Upper lobe of right lung (tissue), 1 donor: ENCODE results near the gene RAP2B. TPM values are rescaled to one million over a fixed set of nuclear protein-coding genes. Genes with fewer than 3 reads are reported as not detected.
"Not testable (repeated sequence)": the region's sequence is repeated elsewhere in the genome, so short reads cannot be mapped to it uniquely, and the experiment has no call there.

Source experiments
- ATAC-seq: fragments of 200-7000 bp; cut with Tn5 transposase; one replicate; pipeline ENCODE4 v1.9.1; 2020; ENCODE audit warnings: mild to moderate bottlenecking, moderate library complexity
- DNase-seq: peaks from one replicate; pipeline ENCODE4 v3.0.0-alpha.2; 2020
- H3K27ac ChIP-seq: fragments of 200-600 bp; one replicate; pipeline ENCODE4 v1.8.0; 2022
- H3K27me3 ChIP-seq: fragments of 200-600 bp; one replicate; pipeline ENCODE4 v1.8.0; 2022; ENCODE audit warnings: mild to moderate bottlenecking
- H3K36me3 ChIP-seq: fragments of 200-600 bp; one replicate; pipeline ENCODE4 v1.8.0; 2022
- H3K4me1 ChIP-seq: fragments of 200-600 bp; one replicate; pipeline ENCODE4 v1.8.0; 2022
- H3K4me3 ChIP-seq: fragments of 200-600 bp; one replicate; pipeline ENCODE4 v1.8.0; 2022; ENCODE audit warnings: mild to moderate bottlenecking
- H3K9me3 ChIP-seq: fragments of 200-600 bp; one replicate; pipeline ENCODE4 v1.8.0; 2022
- intact Hi-C: fragments of 100-400 bp; cut with DNase I; formaldehyde crosslinking; loops from one replicate; pipeline ENCODE4 v1.11.0; 2022
- total RNA-seq: library from RNA; stranded (reverse); fragmentation: NEBNext Ultra II Directional; extraction: Animal tissue kit (Norgen Biotek cat#: 25700); gene quantifications from one replicate; pipeline ENCODE4 v1.2.1, GENCODE V29; 2021
- TF ChIP-seq, protein P1 (sequence below): fragments of 200-600 bp; IDR thresholded peaks from one replicate; pipeline ENCODE4 v1.8.0; 2022; ENCODE audit warnings: antibody characterized with exemption
- donor health status: DM: no; HTN: yes; CAD: no; lungs with severe emphysema.

Gene RAP2B
- total RNA-seq, 1 donor from 2014 or later = 17.9 TPM

DNA sequence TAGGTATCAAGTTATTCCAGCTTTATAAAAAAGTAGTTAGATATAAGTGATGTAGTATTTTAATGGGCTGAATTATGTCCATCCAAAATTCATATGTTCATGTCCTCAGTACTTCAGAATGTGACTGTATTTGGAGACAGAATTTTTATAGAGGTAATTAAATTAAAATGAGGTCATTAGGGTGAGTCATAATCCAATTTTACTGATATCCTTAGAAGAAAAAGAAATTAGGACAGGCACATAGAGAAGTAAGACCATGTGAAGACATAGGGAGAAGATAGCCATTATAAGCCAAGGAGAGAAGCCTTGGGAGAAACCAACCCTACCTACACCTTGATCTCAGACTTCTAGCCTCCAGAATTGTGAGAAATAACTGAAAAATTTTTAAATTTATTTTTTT lies 30.3 kb downstream of the RAP2B start:
- H3K27me3 ChIP-seq = no peaks in the 10 kb centered on the region
- TF ChIP-seq, protein P1, sequence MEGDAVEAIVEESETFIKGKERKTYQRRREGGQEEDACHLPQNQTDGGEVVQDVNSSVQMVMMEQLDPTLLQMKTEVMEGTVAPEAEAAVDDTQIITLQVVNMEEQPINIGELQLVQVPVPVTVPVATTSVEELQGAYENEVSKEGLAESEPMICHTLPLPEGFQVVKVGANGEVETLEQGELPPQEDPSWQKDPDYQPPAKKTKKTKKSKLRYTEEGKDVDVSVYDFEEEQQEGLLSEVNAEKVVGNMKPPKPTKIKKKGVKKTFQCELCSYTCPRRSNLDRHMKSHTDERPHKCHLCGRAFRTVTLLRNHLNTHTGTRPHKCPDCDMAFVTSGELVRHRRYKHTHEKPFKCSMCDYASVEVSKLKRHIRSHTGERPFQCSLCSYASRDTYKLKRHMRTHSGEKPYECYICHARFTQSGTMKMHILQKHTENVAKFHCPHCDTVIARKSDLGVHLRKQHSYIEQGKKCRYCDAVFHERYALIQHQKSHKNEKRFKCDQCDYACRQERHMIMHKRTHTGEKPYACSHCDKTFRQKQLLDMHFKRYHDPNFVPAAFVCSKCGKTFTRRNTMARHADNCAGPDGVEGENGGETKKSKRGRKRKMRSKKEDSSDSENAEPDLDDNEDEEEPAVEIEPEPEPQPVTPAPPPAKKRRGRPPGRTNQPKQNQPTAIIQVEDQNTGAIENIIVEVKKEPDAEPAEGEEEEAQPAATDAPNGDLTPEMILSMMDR = no peak
- H3K4me1 ChIP-seq = no peaks in the 10 kb centered on the region
- no peak for DNase-seq
- no peak overlapping the region for H3K27ac ChIP-seq
- ATAC-seq = no peak
- H3K36me3 ChIP-seq = no peaks in the 10 kb centered on the region
- no peak overlapping the region for H3K4me3 ChIP-seq
- H3K9me3 ChIP-seq = no peaks in the 10 kb centered on the region
- intact Hi-C loops = no loop called here

GRCh38 chr3:153193786-153194476 lies 31.9 kb downstream of the RAP2B start:
- H3K36me3 ChIP-seq, H3K27me3 ChIP-seq, H3K27ac ChIP-seq, H3K4me1 ChIP-seq, intact Hi-C loops, H3K4me3 ChIP-seq, H3K9me3 ChIP-seq, ATAC-seq, DNase-seq: not testable (repeated sequence)

DNA sequence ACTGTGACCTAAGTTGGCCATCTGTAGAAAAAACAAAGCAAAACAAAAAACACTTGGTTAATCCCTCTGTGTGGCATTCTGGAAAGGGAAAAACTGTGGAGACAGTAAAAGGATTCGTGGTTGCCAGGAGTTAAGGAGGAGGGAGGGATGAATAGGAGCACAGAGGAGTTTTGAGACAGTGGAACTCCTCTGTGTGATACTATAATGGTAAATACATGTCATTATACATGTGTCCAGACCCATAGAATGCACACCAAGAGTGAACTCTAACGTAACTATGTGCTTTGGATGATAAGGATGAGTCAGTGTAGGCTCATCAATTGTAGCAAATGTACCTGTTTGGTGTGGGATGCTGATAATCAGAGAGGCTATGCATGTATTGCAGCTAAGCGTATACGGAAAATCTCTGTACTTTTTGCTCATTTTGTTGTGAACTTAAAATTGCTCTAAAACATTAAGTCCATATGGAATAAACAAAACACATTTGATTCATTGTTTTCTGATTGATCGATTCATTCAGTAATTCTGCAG lies 33.4 kb downstream of the RAP2B start:
- no peaks in the 10 kb centered on the region for H3K27me3 ChIP-seq
- DNase-seq (no peak), ATAC-seq (no peak)
- H3K36me3 ChIP-seq = no peaks in the 10 kb centered on the region
- TF ChIP-seq, protein P1 = no peak
- no peaks in the 10 kb centered on the region for H3K9me3 ChIP-seq
- no peaks in the 10 kb centered on the region for H3K4me1 ChIP-seq
- no peak overlapping the region for H3K4me3 ChIP-seq
- intact Hi-C loops = no loop called here
- no peak overlapping the region for H3K27ac ChIP-seq

GRCh38 chr3:153209596-153209995 lies 47.6 kb downstream of the RAP2B start:
- no peaks in the 10 kb centered on the region for H3K36me3 ChIP-seq
- no peak overlapping the region for H3K27ac ChIP-seq
- peak; percentile 82 for ATAC-seq
- DNase-seq = peak; percentile 68
- intact Hi-C loops = no loop called here
- H3K9me3 ChIP-seq = no peaks in the 10 kb centered on the region
- TF ChIP-seq, protein P1 = no peak
- no peak overlapping the region for H3K4me3 ChIP-seq
- no peaks in the 10 kb centered on the region for H3K27me3 ChIP-seq
- H3K4me1 ChIP-seq = peaks cover 12% of the 10 kb centered on the region

DNA sequence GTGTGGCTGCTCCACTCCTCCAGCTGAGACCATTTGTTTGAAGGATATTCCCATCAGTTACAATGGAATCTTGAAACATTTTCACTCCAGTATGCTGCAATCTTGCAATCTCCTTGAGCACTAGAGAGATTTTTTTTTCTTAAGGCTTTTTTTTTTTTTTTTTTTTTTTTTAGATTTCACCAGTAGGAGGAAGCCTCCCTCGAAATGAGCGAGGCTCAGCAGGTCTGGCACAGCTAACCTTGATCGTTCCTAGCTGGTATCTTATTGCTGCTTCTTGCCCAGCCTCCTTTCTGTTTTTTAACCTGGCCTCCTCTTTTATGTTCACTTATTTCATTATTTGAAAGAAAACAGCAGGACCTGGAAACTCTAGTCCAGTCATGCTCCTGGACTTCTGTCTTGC lies 48.1 kb downstream of the RAP2B start:
- intact Hi-C loops = no loop called here
- Histone ChIP-seq H3K36me3 (no peaks in the 10 kb centered on the region), H3K27me3 (no peaks in the 10 kb centered on the region), H3K9me3 (no peaks in the 10 kb centered on the region), H3K4me1 (peaks cover 12% of the 10 kb centered on the region), H3K27ac (no peak overlapping the region), H3K4me3 (no peak overlapping the region)
- ATAC-seq (peak; percentile 36), DNase-seq (no peak)
- TF ChIP-seq, protein P1 = no peak

DNA sequence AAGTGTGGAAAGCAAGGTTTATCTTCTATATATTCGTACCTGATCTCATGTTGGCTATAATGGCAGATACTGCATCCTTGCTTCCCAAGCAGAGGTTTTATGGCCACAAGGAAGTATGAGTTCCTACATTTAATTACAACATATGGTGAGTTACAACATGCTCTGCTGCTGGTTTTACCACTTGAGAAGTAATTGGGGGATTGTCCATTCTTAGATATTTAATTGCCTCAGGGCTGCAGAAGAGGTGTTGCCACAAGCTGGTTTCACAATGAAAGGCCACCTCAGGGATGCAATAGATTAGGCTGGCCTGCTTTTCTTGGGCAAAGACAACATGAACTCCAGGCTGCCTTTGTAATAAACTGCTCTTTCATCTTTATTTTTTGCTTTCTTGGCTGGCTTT lies 48.6 kb downstream of the RAP2B start:
- DNase-seq (no peak), ATAC-seq (peak; percentile 63)
- Histone ChIP-seq H3K36me3 (no peaks in the 10 kb centered on the region), H3K9me3 (no peaks in the 10 kb centered on the region), H3K4me1 (peaks cover 12% of the 10 kb centered on the region), H3K27me3 (no peaks in the 10 kb centered on the region), H3K4me3 (no peak overlapping the region), H3K27ac (no peak overlapping the region)
- TF ChIP-seq, protein P1 = no peak
- intact Hi-C loops = no loop called here
